Activated CD4-positive, alpha-beta T cell treated with anti-CD3 and anti-CD28 coated beads, Interleukin-2, Interleukin-4, amounts not matched to agents 100 ng/mL and 50 ng/mL, durations not matched to agents 16 hours and 8 hours (primary cell): ENCODE measurements around the gene NTN1.
A peak's percentile ranks its signal among the peaks of the same experiment; 100 is the strongest.
"Not testable (repeated sequence)": the region's sequence is repeated elsewhere in the genome, so short reads cannot be mapped to it uniquely, and the experiment has no call there.

ENCODE experiments used
- DNase-seq: peaks from one replicate; pipeline ENCODE4 v3.0.0-alpha.2; 2020; ENCODE audit warnings: low spot score

The NTN1 gene

GRCh38 chr17:9087921-9088320 lies 66.6 kb downstream of the NTN1 start:
- no peak for DNase-seq

- DNase-seq, result no peak
Measured at GRCh38 chr17:9090641-9091096, 69.4 kb downstream of the NTN1 start.

- DNase-seq, result no peak
Measured at GRCh38 chr17:9094193-9094592, 72.9 kb downstream of the NTN1 start.

- no peak for DNase-seq
Measured at GRCh38 chr17:9095390-9095789, 74.1 kb downstream of the NTN1 start.

- DNase-seq, result no peak
Measured at GRCh38 chr17:9098242-9098825, 77.0 kb downstream of the NTN1 start.

GRCh38 chr17:9101356-9101755 lies 80.0 kb downstream of the NTN1 start:
- no peak for DNase-seq

GRCh38 chr17:9103193-9103592 lies 81.9 kb downstream of the NTN1 start:
- not testable (repeated sequence) for DNase-seq

- no peak for DNase-seq
Measured at GRCh38 chr17:9104370-9105041, 83.2 kb downstream of the NTN1 start.

- DNase-seq, result no peak
Measured at GRCh38 chr17:9105068-9105868, 84.0 kb downstream of the NTN1 start.

- DNase-seq, result not testable (repeated sequence)
Measured at GRCh38 chr17:9106278-9106677, 85.0 kb downstream of the NTN1 start.

GRCh38 chr17:9107527-9107926 lies 86.2 kb downstream of the NTN1 start:
- DNase-seq, result no peak

- DNase-seq, result no peak
Measured at GRCh38 chr17:9108146-9108545, 86.8 kb downstream of the NTN1 start.

GRCh38 chr17:9109933-9110332 lies 88.6 kb downstream of the NTN1 start:
- DNase-seq, result no peak

- DNase-seq, result no peak
Measured at GRCh38 chr17:9110501-9110900, 89.2 kb downstream of the NTN1 start.

- peak; percentile 45 for DNase-seq
Measured at GRCh38 chr17:9115214-9116191, 94.2 kb downstream of the NTN1 start.

- DNase-seq, result no peak
Measured at GRCh38 chr17:9116311-9116835, 95.1 kb downstream of the NTN1 start.

- DNase-seq, result no peak
Measured at GRCh38 chr17:9116861-9117568, 95.7 kb downstream of the NTN1 start.

- DNase-seq, result peak; percentile 5
Measured at GRCh38 chr17:9120471-9120870, 99.2 kb downstream of the NTN1 start.

GRCh38 chr17:9121186-9121820 lies 100.0 kb downstream of the NTN1 start:
- no peak for DNase-seq
